Measurements from ENCODE around the gene ZNF827.

ZNF827 gene

GRCh38 chr4:145828802-145829485 is 109.7 kb downstream of the ZNF827 start:
- ChIA-PET POLR2A (no interaction called here), CTCF (no interaction called here)
- TF ChIP-seq CTCF (IDR thresholded peaks at IDR 0.05; ENCODE audit: insufficient read depth, low read length, missing control alignments), result no peak
- H3K4me3 ChIP-seq (ENCODE audit: low read depth, low read length), result no peak overlapping the region
- DNase-seq (ENCODE audit: low read depth, low spot score), result no peak

- CTCF ChIA-PET, result interaction anchor here (1.4 kb wide), 1 partner anchor 11 kb away, joined by 6 read pairs; no protein-coding TSS in a partner anchor
Observed at GRCh38 chr4:145827885-145828284, 110.7 kb downstream of the ZNF827 start.

GRCh38 chr4:145825255-145825654 is 113.4 kb downstream of the ZNF827 start:
- CTCF ChIA-PET, result no interaction called here
- no peak for TF ChIP-seq CTCF (IDR thresholded peaks at IDR 0.05; ENCODE audit: insufficient read depth, low read length, missing control alignments)
- no peak for DNase-seq (ENCODE audit: low read depth, low spot score)
- POLR2A ChIA-PET, result no interaction called here
- no peak overlapping the region for H3K4me3 ChIP-seq (ENCODE audit: low read depth, low read length)

More at GRCh38 chr4:145827885-145828284, 110.7 kb downstream of the ZNF827 start:
- POLR2A ChIA-PET, result no interaction called here
- no peak for TF ChIP-seq CTCF (IDR thresholded peaks at IDR 0.05; ENCODE audit: insufficient read depth, low read length, missing control alignments)
- no peak for DNase-seq (ENCODE audit: low read depth, low spot score)
- H3K4me3 ChIP-seq (ENCODE audit: low read depth, low read length), result no peak overlapping the region

GRCh38 chr4:145824463-145824862 is 114.2 kb downstream of the ZNF827 start:
- ChIA-PET POLR2A (no interaction called here), CTCF (no interaction called here)
- DNase-seq (ENCODE audit: low read depth, low spot score), result no peak
- no peak overlapping the region for H3K4me3 ChIP-seq (ENCODE audit: low read depth, low read length)
- no peak for TF ChIP-seq CTCF (IDR thresholded peaks at IDR 0.05; ENCODE audit: insufficient read depth, low read length, missing control alignments)

- TF ChIP-seq CTCF (IDR thresholded peaks at IDR 0.05; ENCODE audit: insufficient read depth, low read length, missing control alignments), result no peak
- no peak for DNase-seq (ENCODE audit: low read depth, low spot score)
- ChIA-PET CTCF (interaction anchor here (1.3 kb wide), 1 partner anchor 45 kb away, joined by 3 read pairs; no protein-coding TSS in a partner anchor), POLR2A (no interaction called here)
- no peak overlapping the region for H3K4me3 ChIP-seq (ENCODE audit: low read depth, low read length)
Observed at GRCh38 chr4:145823743-145824142, 114.9 kb downstream of the ZNF827 start.

GRCh38 chr4:145822581-145822980 is 116.0 kb downstream of the ZNF827 start:
- ChIA-PET CTCF (interaction anchor here (1.3 kb wide), 1 partner anchor 46 kb away, joined by 3 read pairs; no protein-coding TSS in a partner anchor), POLR2A (no interaction called here)
- H3K4me3 ChIP-seq (ENCODE audit: low read depth, low read length), result no peak overlapping the region
- no peak for TF ChIP-seq CTCF (IDR thresholded peaks at IDR 0.05; ENCODE audit: insufficient read depth, low read length, missing control alignments)
- no peak for DNase-seq (ENCODE audit: low read depth, low spot score)

Data from AG04449 (cell line).